GM21360 (cell line): ENCODE measurements around the gene TK2.
"Not testable (repeated sequence)": the region's sequence is repeated elsewhere in the genome, so short reads cannot be mapped to it uniquely, and the experiment has no call there.

Source experiments
- ATAC-seq: cut with Tn5 transposase; IDR thresholded peaks from one replicate; pipeline ENCODE4 v1.9.1; 2021; ENCODE audit warnings: mild to moderate bottlenecking, moderate library complexity; ENCODE audit not compliant: unreplicated experiment

The TK2 gene

GRCh38 chr16:66508248-66508913 lies 41.5 kb downstream of the TK2 start:
- no peak for ATAC-seq

- ATAC-seq = no peak
Measured at GRCh38 chr16:66507731-66508239, 42.1 kb downstream of the TK2 start.

GRCh38 chr16:66503612-66504011 lies 46.3 kb downstream of the TK2 start:
- ATAC-seq = no peak

- no peak for ATAC-seq
Measured at GRCh38 chr16:66503030-66503429, 46.9 kb downstream of the TK2 start.

GRCh38 chr16:66502020-66502913 lies 47.7 kb downstream of the TK2 start:
- ATAC-seq = no peak

- not testable (repeated sequence) for ATAC-seq
Measured at GRCh38 chr16:66501563-66501962, 48.4 kb downstream of the TK2 start.

GRCh38 chr16:66497921-66498320 lies 52.0 kb downstream of the TK2 start:
- not testable (repeated sequence) for ATAC-seq

GRCh38 chr16:66496226-66496625 lies 53.7 kb downstream of the TK2 start:
- ATAC-seq = not testable (repeated sequence)

GRCh38 chr16:66495440-66495839 lies 54.5 kb downstream of the TK2 start:
- no peak for ATAC-seq

- ATAC-seq = no peak
Measured at GRCh38 chr16:66494916-66495315, 55.0 kb downstream of the TK2 start.

GRCh38 chr16:66493490-66494401 lies 56.2 kb downstream of the TK2 start:
- no peak for ATAC-seq

GRCh38 chr16:66491716-66492064 lies 58.2 kb downstream of the TK2 start:
- no peak for ATAC-seq

- no peak for ATAC-seq
Measured at GRCh38 chr16:66490774-66491715, 58.9 kb downstream of the TK2 start.

GRCh38 chr16:66489818-66490217 lies 60.1 kb downstream of the TK2 start:
- ATAC-seq = no peak

- ATAC-seq = no peak
Measured at GRCh38 chr16:66489385-66489784, 60.5 kb downstream of the TK2 start.

GRCh38 chr16:66488505-66488904 lies 61.4 kb downstream of the TK2 start:
- no peak for ATAC-seq

- no peak for ATAC-seq
Measured at GRCh38 chr16:66487580-66488275, 62.2 kb downstream of the TK2 start.

GRCh38 chr16:66486773-66487579 lies 62.9 kb downstream of the TK2 start:
- ATAC-seq = no peak
